Kidney epithelial cell (primary cell): ENCODE measurements around the gene CCDC88A. TPM values are rescaled to one million over a fixed set of nuclear protein-coding genes. Genes with fewer than 3 reads are reported as not detected.
"Not testable (repeated sequence)": the region's sequence is repeated elsewhere in the genome, so short reads cannot be mapped to it uniquely, and the experiment has no call there.

ENCODE experiments used
- DNase-seq: peaks from one replicate; pipeline ENCODE4 v3.0.0-alpha.2; 2010; ENCODE audit warnings: low read depth
- H3K27me3 ChIP-seq: 2 replicates; pipeline ENCODE4 v1.6.0; 2011; ENCODE audit warnings: low read length; ENCODE audit not compliant: control insufficient read depth, insufficient read depth
- H3K36me3 ChIP-seq: 2 replicates; pipeline ENCODE4 v1.5.1; 2011; ENCODE audit warnings: low read length; ENCODE audit not compliant: control insufficient read depth, insufficient read depth
- H3K4me3 ChIP-seq: 2 replicates; pipeline ENCODE4 v1.5.1; 2011; ENCODE audit warnings: low read depth, mild to moderate bottlenecking, control low read depth, low read length
- total RNA-seq: library from RNA; depleted of rRNA; stranded (reverse); fragments of >200 nt; gene quantifications from 2 replicates; pipeline ENCODE4 v1.2.3, GENCODE V29; 2015
- TF ChIP-seq, protein P1 (sequence below): IDR thresholded peaks from 2 replicates; pipeline ENCODE4 v1.5.1; 2011; ENCODE audit warnings: mild to moderate bottlenecking, moderate library complexity, low read length, control low read depth, inconsistent platforms; ENCODE audit not compliant: insufficient read depth, poor library complexity, severe bottlenecking

Gene CCDC88A
- total RNA-seq, 1 donor from 2014 or later: 18.8 TPM

DNA sequence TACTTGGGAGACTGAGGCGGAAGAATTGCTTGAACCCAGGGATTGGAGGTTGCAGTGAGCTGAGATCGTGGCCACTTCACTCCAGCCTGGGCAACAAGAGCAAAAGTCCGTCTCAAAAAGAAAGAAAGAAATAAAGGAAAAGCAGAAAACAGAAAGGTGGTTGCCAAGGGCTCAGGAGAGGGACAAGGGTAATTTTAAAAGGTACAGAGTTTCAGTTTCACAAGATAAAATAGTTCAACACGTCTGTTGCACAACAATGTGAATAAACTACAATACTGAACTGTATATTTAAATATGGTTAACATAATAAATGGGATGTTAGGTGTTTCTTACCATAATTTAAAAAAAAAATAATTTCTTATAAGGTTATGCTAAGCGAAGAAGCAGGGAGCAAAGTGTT lies 174.2 kb downstream of the CCDC88A start:
- Histone ChIP-seq H3K4me3 (no peak overlapping the region), H3K36me3 (no peaks in the 10 kb centered on the region), H3K27me3 (no peaks in the 10 kb centered on the region)
- DNase-seq: no peak
- TF ChIP-seq, protein P1, sequence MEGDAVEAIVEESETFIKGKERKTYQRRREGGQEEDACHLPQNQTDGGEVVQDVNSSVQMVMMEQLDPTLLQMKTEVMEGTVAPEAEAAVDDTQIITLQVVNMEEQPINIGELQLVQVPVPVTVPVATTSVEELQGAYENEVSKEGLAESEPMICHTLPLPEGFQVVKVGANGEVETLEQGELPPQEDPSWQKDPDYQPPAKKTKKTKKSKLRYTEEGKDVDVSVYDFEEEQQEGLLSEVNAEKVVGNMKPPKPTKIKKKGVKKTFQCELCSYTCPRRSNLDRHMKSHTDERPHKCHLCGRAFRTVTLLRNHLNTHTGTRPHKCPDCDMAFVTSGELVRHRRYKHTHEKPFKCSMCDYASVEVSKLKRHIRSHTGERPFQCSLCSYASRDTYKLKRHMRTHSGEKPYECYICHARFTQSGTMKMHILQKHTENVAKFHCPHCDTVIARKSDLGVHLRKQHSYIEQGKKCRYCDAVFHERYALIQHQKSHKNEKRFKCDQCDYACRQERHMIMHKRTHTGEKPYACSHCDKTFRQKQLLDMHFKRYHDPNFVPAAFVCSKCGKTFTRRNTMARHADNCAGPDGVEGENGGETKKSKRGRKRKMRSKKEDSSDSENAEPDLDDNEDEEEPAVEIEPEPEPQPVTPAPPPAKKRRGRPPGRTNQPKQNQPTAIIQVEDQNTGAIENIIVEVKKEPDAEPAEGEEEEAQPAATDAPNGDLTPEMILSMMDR: no peak

DNA sequence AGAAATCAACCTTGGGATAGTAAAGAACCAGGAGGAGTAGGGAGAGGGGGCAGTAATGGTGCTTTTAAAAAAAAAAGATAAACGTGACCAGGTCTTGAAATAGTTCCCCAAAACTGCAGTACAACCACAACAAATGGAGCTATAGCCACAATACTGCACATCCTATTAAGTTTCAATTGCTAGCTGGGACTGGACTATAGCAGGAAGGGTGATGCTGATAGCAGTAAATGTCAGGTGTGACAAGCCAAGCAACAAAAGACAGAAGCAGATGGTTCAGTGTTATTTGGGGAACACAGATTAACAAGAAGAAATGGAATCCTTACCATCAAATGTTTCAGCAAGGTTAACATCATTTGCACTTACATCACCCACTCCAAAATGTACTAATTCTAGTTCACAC lies 177.0 kb downstream of the CCDC88A start:
- TF ChIP-seq, protein P1: no peak
- no peak for DNase-seq
- no peaks in the 10 kb centered on the region for H3K27me3 ChIP-seq
- no peaks in the 10 kb centered on the region for H3K36me3 ChIP-seq
- H3K4me3 ChIP-seq: no peak overlapping the region

DNA sequence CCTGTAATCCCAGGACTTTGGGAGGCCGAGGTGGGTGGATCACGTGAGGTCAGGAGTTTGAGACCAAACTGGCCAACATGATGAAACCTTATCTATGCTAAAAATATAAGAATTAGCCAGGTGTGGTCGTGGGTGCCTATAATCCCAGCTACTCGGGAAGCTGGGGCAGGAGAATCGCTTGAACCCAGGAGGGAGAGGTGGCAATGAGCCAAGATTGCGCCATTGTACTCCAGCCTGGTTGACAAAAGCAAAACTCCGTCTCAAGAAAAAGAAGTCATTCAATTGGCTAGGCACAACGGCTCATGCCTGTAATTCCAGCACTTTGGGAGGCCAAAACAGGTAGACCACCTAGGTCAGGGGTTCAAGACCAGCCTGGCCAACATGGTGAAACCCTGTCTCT lies 178.1 kb downstream of the CCDC88A start:
- H3K4me3 ChIP-seq, DNase-seq, H3K27me3 ChIP-seq, H3K36me3 ChIP-seq: not testable (repeated sequence)

DNA sequence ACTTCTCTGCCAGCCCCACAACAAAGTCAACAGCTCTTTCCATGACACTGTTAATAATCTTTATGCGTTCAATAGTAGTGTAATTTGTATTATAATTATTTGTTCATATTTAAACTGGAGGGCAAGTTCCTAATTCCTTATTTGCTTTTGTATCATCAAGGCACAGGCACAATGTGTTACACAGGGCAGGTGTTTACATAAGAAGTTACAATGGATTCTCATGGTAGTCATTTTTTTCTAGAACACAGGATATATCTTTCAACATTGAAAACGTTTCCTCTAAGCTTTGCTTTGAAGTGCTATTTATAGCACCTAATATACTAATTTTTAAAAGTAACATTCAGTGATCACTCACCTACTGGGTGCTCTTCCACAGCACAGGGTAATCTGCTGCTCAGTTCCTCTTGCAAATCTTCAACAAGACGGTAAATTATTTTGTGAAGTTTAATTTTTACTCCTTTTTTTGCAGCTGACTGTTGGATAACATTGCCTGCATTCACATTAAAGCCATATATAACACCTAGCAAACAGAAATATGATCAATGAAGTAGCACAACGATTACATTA lies 179.9 kb downstream of the CCDC88A start:
- TF ChIP-seq, protein P1: no peak
- no peak for DNase-seq
- Histone ChIP-seq H3K36me3 (peaks cover 1% of the 10 kb centered on the region), H3K4me3 (no peak overlapping the region), H3K27me3 (no peaks in the 10 kb centered on the region)

Other genes starting within 250 kb of the CCDC88A start
- gene CLHC1, start 187.6 kb downstream of the CCDC88A start, total RNA-seq: 5.8 and 16.5 TPM in 2 replicates
- 3,043 and 3,295 TPM in 2 replicates for gene RPS27A, start 187.2 kb downstream of the CCDC88A start, total RNA-seq
- 34.8 and 39.9 TPM in 2 replicates for gene MTIF2, start 150.6 kb downstream of the CCDC88A start, total RNA-seq
- gene CFAP36, start 99.9 kb upstream of the CCDC88A start, total RNA-seq: 19.6 and 21.8 TPM in 2 replicates
- gene PPP4R3B, start 197.8 kb upstream of the CCDC88A start, total RNA-seq: 42.5 and 48.1 TPM in 2 replicates